ENCODE measurements around the gene GCNT2. TPM values are rescaled to one million over a fixed set of nuclear protein-coding genes. Genes with fewer than 3 reads are reported as not detected.
"Not testable (repeated sequence)": the region's sequence is repeated elsewhere in the genome, so short reads cannot be mapped to it uniquely, and the experiment has no call there.

Gene GCNT2
- total RNA-seq, 1 donor, result under 0.01 TPM

- no peak overlapping the region for H3K4me3 ChIP-seq (ENCODE audit: low read depth, low read length)
- DNase-seq (ENCODE audit: low read depth), result no peak
- no peak for TF ChIP-seq CTCF (IDR thresholded peaks at IDR 0.05; ENCODE audit: insufficient read depth, low read depth, low read length)
Measured at GRCh38 chr6:10565913-10566312, 44.8 kb downstream of the GCNT2 start.

GRCh38 chr6:10567256-10568026 is 46.3 kb downstream of the GCNT2 start:
- no peak for TF ChIP-seq CTCF (IDR thresholded peaks at IDR 0.05; ENCODE audit: insufficient read depth, low read depth, low read length)
- DNase-seq (ENCODE audit: low read depth), result no peak
- no peak overlapping the region for H3K4me3 ChIP-seq (ENCODE audit: low read depth, low read length)

- no peak for DNase-seq (ENCODE audit: low read depth)
- no peak for TF ChIP-seq CTCF (IDR thresholded peaks at IDR 0.05; ENCODE audit: insufficient read depth, low read depth, low read length)
- no peak overlapping the region for H3K4me3 ChIP-seq (ENCODE audit: low read depth, low read length)
Measured at GRCh38 chr6:10569392-10570127, 48.4 kb downstream of the GCNT2 start.

GRCh38 chr6:10575519-10575918 is 54.4 kb downstream of the GCNT2 start:
- not testable (repeated sequence) for DNase-seq (ENCODE audit: low read depth); H3K4me3 ChIP-seq (ENCODE audit: low read depth, low read length)

- no peak for DNase-seq (ENCODE audit: low read depth)
- H3K4me3 ChIP-seq (ENCODE audit: low read depth, low read length), result no peak overlapping the region
- no peak for TF ChIP-seq CTCF (IDR thresholded peaks at IDR 0.05; ENCODE audit: insufficient read depth, low read depth, low read length)
Measured at GRCh38 chr6:10576226-10576625, 55.1 kb downstream of the GCNT2 start.

GRCh38 chr6:10577112-10577511 is 56.0 kb downstream of the GCNT2 start:
- no peak for DNase-seq (ENCODE audit: low read depth)
- TF ChIP-seq CTCF (IDR thresholded peaks at IDR 0.05; ENCODE audit: insufficient read depth, low read depth, low read length), result no peak
- no peak overlapping the region for H3K4me3 ChIP-seq (ENCODE audit: low read depth, low read length)

GRCh38 chr6:10578723-10579122 is 57.6 kb downstream of the GCNT2 start:
- no peak for DNase-seq (ENCODE audit: low read depth)
- no peak overlapping the region for H3K4me3 ChIP-seq (ENCODE audit: low read depth, low read length)
- no peak for TF ChIP-seq CTCF (IDR thresholded peaks at IDR 0.05; ENCODE audit: insufficient read depth, low read depth, low read length)
